Adipocyte (in vitro differentiated cells): ENCODE data around the gene TMEM158.

Experiments used
- DNase-seq: peaks from one replicate; pipeline ENCODE4 v3.0.0-alpha.2; 2015; ENCODE audit warnings: low read depth
- H3K27me3 ChIP-seq: replicated peaks from 2 replicates; pipeline ENCODE4 v1.7.0; 2013; ENCODE audit warnings: mild to moderate bottlenecking, low read length, moderate library complexity; ENCODE audit not compliant: control insufficient read depth, insufficient read depth
- H3K36me3 ChIP-seq: 2 replicates; pipeline ENCODE4 v1.7.0; 2013; ENCODE audit warnings: low read length, mild to moderate bottlenecking, moderate library complexity; ENCODE audit not compliant: control insufficient read depth, insufficient read depth, severe bottlenecking
- H3K4me1 ChIP-seq: 2 replicates; pipeline ENCODE4 v1.7.0; 2013; ENCODE audit warnings: mild to moderate bottlenecking, low read length, moderate library complexity; ENCODE audit not compliant: control insufficient read depth, insufficient read depth
- H3K4me3 ChIP-seq: 2 replicates; pipeline ENCODE4 v1.7.0; 2013; ENCODE audit warnings: mild to moderate bottlenecking, low read length, moderate library complexity
- H3K9ac ChIP-seq: 2 replicates; pipeline ENCODE4 v1.7.0; 2013; ENCODE audit warnings: mild to moderate bottlenecking, low read length, moderate library complexity
- H3K9me3 ChIP-seq: 2 replicates; pipeline ENCODE4 v1.7.0; 2013; ENCODE audit warnings: mild to moderate bottlenecking, low read length, moderate library complexity; ENCODE audit not compliant: control insufficient read depth

TMEM158 gene

GRCh38 chr3:45253316-45253715 is 27.2 kb upstream of the TMEM158 start:
- no peak overlapping the region for H3K9ac ChIP-seq
- no peaks in the 10 kb centered on the region for H3K36me3 ChIP-seq
- no peaks in the 10 kb centered on the region for H3K27me3 ChIP-seq
- H3K4me1 ChIP-seq: peaks cover 4% of the 10 kb centered on the region
- DNase-seq: no peak
- no peaks in the 10 kb centered on the region for H3K9me3 ChIP-seq
- H3K4me3 ChIP-seq: no peak overlapping the region

- Histone ChIP-seq H3K4me1 (peaks cover 4% of the 10 kb centered on the region), H3K27me3 (no peaks in the 10 kb centered on the region), H3K36me3 (no peaks in the 10 kb centered on the region)
Measured at GRCh38 chr3:45252826-45253225, 26.7 kb upstream of the TMEM158 start.

GRCh38 chr3:45249391-45249790 is 23.3 kb upstream of the TMEM158 start:
- Histone ChIP-seq H3K27me3 (no peaks in the 10 kb centered on the region), H3K4me3 (no peak overlapping the region)

More at GRCh38 chr3:45252826-45253225, 26.7 kb upstream of the TMEM158 start:
- Histone ChIP-seq H3K4me3 (no peak overlapping the region), H3K9ac (no peak overlapping the region), H3K9me3 (no peaks in the 10 kb centered on the region)
- DNase-seq: no peak

GRCh38 chr3:45246241-45246640 is 20.2 kb upstream of the TMEM158 start:
- Histone ChIP-seq H3K36me3 (no peaks in the 10 kb centered on the region), H3K27me3 (no peaks in the 10 kb centered on the region), H3K9me3 (no peaks in the 10 kb centered on the region), H3K4me1 (peaks cover 4% of the 10 kb centered on the region), H3K4me3 (no peak overlapping the region), H3K9ac (no peak overlapping the region)
- DNase-seq: no peak

More at GRCh38 chr3:45249391-45249790, 23.3 kb upstream of the TMEM158 start:
- H3K36me3 ChIP-seq: no peaks in the 10 kb centered on the region
- H3K9me3 ChIP-seq: no peaks in the 10 kb centered on the region
- DNase-seq: no peak
- H3K4me1 ChIP-seq: peaks cover 4% of the 10 kb centered on the region
- no peak overlapping the region for H3K9ac ChIP-seq

GRCh38 chr3:45244356-45244755 is 18.3 kb upstream of the TMEM158 start:
- no peaks in the 10 kb centered on the region for H3K36me3 ChIP-seq
- no peak for DNase-seq
- H3K27me3 ChIP-seq: no peaks in the 10 kb centered on the region
- H3K9ac ChIP-seq: no peak overlapping the region
- H3K9me3 ChIP-seq: no peaks in the 10 kb centered on the region
- H3K4me3 ChIP-seq: no peak overlapping the region
- peaks cover 2% of the 10 kb centered on the region for H3K4me1 ChIP-seq

- H3K4me3 ChIP-seq: no peak overlapping the region
- DNase-seq: no peak
- H3K4me1 ChIP-seq: no peaks in the 10 kb centered on the region
- no peak overlapping the region for H3K9ac ChIP-seq
- no peaks in the 10 kb centered on the region for H3K36me3 ChIP-seq
- no peaks in the 10 kb centered on the region for H3K9me3 ChIP-seq
- no peaks in the 10 kb centered on the region for H3K27me3 ChIP-seq
Measured at GRCh38 chr3:45241206-45241605, 15.1 kb upstream of the TMEM158 start.

- Histone ChIP-seq H3K9ac (no peak overlapping the region), H3K36me3 (no peaks in the 10 kb centered on the region), H3K4me3 (no peak overlapping the region), H3K4me1 (no peaks in the 10 kb centered on the region), H3K9me3 (no peaks in the 10 kb centered on the region), H3K27me3 (no peaks in the 10 kb centered on the region)
- DNase-seq: no peak
Measured at GRCh38 chr3:45240292-45240691, 14.2 kb upstream of the TMEM158 start.

GRCh38 chr3:45239254-45239653 is 13.2 kb upstream of the TMEM158 start:
- H3K27me3 ChIP-seq: no peaks in the 10 kb centered on the region
- DNase-seq: no peak
- no peaks in the 10 kb centered on the region for H3K9me3 ChIP-seq

GRCh38 chr3:45236964-45237363 is 10.9 kb upstream of the TMEM158 start:
- DNase-seq: no peak
- Histone ChIP-seq H3K27me3 (no peaks in the 10 kb centered on the region), H3K4me3 (no peak overlapping the region), H3K9me3 (no peaks in the 10 kb centered on the region), H3K36me3 (no peaks in the 10 kb centered on the region), H3K9ac (no peak overlapping the region), H3K4me1 (no peaks in the 10 kb centered on the region)

More at GRCh38 chr3:45239254-45239653, 13.2 kb upstream of the TMEM158 start:
- H3K9ac ChIP-seq: no peak overlapping the region
- H3K4me3 ChIP-seq: no peak overlapping the region
- no peaks in the 10 kb centered on the region for H3K36me3 ChIP-seq
- H3K4me1 ChIP-seq: no peaks in the 10 kb centered on the region

GRCh38 chr3:45235409-45235808 is 9.3 kb upstream of the TMEM158 start:
- Histone ChIP-seq H3K9ac (no peak overlapping the region), H3K4me1 (no peaks in the 10 kb centered on the region), H3K4me3 (no peak overlapping the region), H3K9me3 (no peaks in the 10 kb centered on the region), H3K36me3 (no peaks in the 10 kb centered on the region), H3K27me3 (no peaks in the 10 kb centered on the region)
- DNase-seq: no peak

GRCh38 chr3:45234250-45234649 is 8.2 kb upstream of the TMEM158 start:
- Histone ChIP-seq H3K9me3 (no peaks in the 10 kb centered on the region), H3K36me3 (no peaks in the 10 kb centered on the region), H3K9ac (no peak overlapping the region), H3K27me3 (no peaks in the 10 kb centered on the region), H3K4me1 (no peaks in the 10 kb centered on the region), H3K4me3 (no peak overlapping the region)
- no peak for DNase-seq

GRCh38 chr3:45232521-45232920 is 6.4 kb upstream of the TMEM158 start:
- H3K27me3 ChIP-seq: no peaks in the 10 kb centered on the region
- no peaks in the 10 kb centered on the region for H3K36me3 ChIP-seq
- no peaks in the 10 kb centered on the region for H3K4me1 ChIP-seq
- H3K9me3 ChIP-seq: no peaks in the 10 kb centered on the region
- no peak overlapping the region for H3K4me3 ChIP-seq
- no peak for DNase-seq
- H3K9ac ChIP-seq: no peak overlapping the region
